ENCODE results near the gene PPY.

PPY gene

GRCh38 chr17:43927060-43927864 lies 15.0 kb downstream of the PPY start:
- TF ChIP-seq CTCF (conservative IDR thresholded peaks at IDR 0.05) (no peak), ZFX (IDR thresholded peaks at IDR 0.05) (no peak)
- H3K27ac ChIP-seq = no peak overlapping the region

DNA sequence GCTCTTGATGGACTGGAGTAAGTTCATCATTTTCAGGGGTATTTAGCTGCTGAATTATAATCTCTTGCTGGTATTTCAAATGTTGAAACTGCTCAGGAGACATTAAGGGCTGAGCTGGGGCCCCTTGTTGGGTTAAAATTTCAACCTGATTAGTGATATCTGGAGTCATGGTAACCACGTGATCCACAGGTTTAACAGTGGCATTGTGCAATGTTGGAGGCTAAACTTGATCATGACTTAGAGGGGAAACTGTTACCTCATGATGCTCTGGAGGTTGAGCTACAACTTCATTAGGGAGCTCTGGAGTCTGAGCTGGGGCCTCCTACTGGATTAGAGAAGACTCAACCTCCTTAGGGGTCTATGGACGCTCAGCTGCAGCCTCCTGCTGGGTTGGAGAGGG lies 17.7 kb downstream of the PPY start:
- TF ChIP-seq CTCF (conservative IDR thresholded peaks at IDR 0.05) (no peak), ZFX (IDR thresholded peaks at IDR 0.05) (no peak)
- H3K27ac ChIP-seq = no peak overlapping the region

- TF ChIP-seq CTCF (conservative IDR thresholded peaks at IDR 0.05) (no peak), ZFX (IDR thresholded peaks at IDR 0.05) (no peak)
Observed at GRCh38 chr17:43920500-43921095, 21.7 kb downstream of the PPY start.

GRCh38 chr17:43918026-43918389 lies 24.3 kb downstream of the PPY start:
- TF ChIP-seq ZFX (IDR thresholded peaks at IDR 0.05) = no peak
- TF ChIP-seq CTCF (conservative IDR thresholded peaks at IDR 0.05) = no peak
- H3K27ac ChIP-seq = no peak overlapping the region

More at GRCh38 chr17:43920500-43921095, 21.7 kb downstream of the PPY start:
- H3K27ac ChIP-seq = no peak overlapping the region

- H3K27ac ChIP-seq = no peak overlapping the region
- TF ChIP-seq CTCF (conservative IDR thresholded peaks at IDR 0.05) = no peak
- TF ChIP-seq ZFX (IDR thresholded peaks at IDR 0.05) = no peak
Observed at GRCh38 chr17:43917348-43918025, 24.8 kb downstream of the PPY start.

DNA sequence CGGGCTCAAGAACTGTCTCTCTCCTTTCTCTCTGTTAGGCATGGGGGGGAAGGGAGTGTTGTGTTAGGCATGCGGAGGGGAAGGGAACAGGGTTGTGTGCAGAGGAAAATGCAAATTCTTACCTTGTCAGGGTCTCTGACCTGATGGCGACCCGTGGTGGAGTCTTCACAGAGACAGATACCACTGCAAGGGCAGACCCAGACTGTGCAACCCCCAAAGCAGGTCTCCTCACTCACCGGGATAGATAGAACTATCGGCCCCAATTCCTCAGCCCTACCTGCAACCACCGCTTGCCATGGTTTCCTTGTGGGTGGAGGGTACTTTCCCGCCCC lies 25.3 kb downstream of the PPY start:
- no peak for TF ChIP-seq CTCF (conservative IDR thresholded peaks at IDR 0.05)
- TF ChIP-seq ZFX (IDR thresholded peaks at IDR 0.05) = no peak
- no peak overlapping the region for H3K27ac ChIP-seq

DNA sequence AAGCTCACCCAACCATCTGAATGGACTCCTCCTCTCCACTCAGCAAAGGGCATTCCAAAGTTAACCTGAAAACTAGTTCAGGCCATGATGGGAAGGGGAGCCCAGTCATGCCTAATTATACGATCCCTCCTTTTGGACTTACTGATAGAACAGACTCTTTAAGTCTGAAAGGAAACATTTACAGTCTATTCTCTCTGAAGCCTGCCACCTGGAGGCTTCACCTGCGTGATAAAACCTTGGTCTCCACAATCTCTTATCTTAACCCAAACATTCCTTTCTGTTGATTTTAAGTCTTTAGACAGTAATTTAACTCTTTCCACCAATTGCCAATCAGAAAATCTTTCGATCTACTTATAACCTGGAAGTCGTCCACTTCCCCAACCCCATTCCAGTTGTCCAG lies 25.9 kb downstream of the PPY start:
- TF ChIP-seq CTCF (conservative IDR thresholded peaks at IDR 0.05) (no peak), ZFX (IDR thresholded peaks at IDR 0.05) (no peak)
- no peak overlapping the region for H3K27ac ChIP-seq
